ENCODE measurements around the gene COG8. TPM values are rescaled to one million over a fixed set of nuclear protein-coding genes. Genes with fewer than 3 reads are reported as not detected.

The COG8 gene, protein sequence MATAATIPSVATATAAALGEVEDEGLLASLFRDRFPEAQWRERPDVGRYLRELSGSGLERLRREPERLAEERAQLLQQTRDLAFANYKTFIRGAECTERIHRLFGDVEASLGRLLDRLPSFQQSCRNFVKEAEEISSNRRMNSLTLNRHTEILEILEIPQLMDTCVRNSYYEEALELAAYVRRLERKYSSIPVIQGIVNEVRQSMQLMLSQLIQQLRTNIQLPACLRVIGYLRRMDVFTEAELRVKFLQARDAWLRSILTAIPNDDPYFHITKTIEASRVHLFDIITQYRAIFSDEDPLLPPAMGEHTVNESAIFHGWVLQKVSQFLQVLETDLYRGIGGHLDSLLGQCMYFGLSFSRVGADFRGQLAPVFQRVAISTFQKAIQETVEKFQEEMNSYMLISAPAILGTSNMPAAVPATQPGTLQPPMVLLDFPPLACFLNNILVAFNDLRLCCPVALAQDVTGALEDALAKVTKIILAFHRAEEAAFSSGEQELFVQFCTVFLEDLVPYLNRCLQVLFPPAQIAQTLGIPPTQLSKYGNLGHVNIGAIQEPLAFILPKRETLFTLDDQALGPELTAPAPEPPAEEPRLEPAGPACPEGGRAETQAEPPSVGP
- 33.5 and 34.9 TPM in 2 replicates for total RNA-seq (2014; rRNA removed; shearing (Covaris generic))

DNA sequence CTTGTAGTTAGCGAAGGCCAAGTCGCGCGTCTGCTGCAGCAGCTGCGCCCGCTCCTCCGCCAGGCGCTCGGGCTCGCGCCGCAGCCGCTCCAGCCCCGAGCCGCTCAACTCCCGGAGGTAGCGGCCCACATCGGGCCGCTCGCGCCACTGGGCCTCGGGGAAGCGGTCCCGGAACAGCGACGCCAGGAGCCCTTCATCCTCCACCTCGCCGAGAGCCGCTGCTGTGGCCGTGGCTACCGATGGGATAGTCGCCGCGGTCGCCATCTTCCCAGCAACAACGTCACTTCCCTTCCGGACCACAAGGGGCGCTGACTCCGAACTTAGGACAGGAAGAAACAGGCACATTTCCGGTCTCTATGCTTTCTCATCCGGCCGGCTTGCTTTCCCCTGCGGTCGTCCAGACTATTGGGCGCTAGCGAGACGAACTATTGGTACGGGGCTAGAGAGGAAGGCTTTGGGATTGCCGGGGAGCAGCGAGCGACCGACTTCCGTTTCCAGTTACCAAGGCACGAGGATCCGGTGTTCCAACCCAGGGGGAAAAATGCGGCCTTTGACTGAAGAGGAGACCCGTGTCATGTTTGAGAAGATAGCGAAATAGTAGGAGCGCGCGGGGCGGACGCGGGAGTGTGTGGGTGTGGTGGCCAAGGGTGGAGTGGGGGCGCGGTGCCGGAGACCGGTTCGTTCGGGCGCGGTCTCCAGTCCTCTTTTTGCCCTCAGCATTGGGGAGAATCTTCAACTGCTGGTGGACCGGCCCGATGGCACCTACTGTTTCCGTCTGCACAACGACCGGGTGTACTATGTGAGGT, at the start of gene COG8, which contains the start of gene NIP7:
TSS of gene COG8 (minus strand) at position 276 of the 806 bp plus-strand sequence. CDS start at position 264, 12 bp downstream.
TSS of gene NIP7 (plus strand) at position 484 of the 806 bp plus-strand sequence. CDS start at position 542, 58 bp downstream.
- peak within 1 kb of the TSS; percentile 86 for H3K4me3 ChIP-seq
- peaks cover 57% of the 10 kb centered on the region for H3K36me3 ChIP-seq
- H3K9me3 ChIP-seq (replicated peaks): no peaks in the 10 kb centered on the region
- H3K4me1 ChIP-seq (replicated peaks): peaks cover 7% of the 10 kb centered on the region
- peak within 1 kb of the TSS; percentile 37 for H3K27ac ChIP-seq
- no peaks in the 10 kb centered on the region for H3K27me3 ChIP-seq (replicated peaks)
- peak; percentile 98 for DNase-seq (ENCODE audit: low read depth in 1 of 2, low spot score in 2 of 2)

DNA sequence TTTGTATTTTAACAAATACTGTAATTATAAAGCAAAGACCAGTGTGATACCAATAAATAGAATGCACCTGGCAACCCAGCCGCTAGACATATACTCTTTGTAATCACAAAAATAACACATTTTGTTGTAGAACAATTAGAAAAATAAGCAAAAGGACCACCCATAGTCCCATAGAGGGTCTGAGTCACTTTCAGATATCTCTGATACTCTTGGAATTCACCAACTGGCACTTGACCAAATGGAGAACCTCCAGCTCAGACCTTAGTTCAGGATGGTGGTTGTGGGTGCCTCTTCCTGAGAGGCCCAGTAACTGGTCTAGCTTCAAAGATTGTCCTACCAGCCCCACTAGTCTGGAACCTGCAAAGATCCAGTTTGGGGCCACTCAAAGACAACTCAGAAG, 47.2 kb upstream of the COG8 start:
- H3K4me1 ChIP-seq (replicated peaks): peaks cover 26% of the 10 kb centered on the region
- peak overlapping the region; percentile 54; the same call in 1 of the 2 replicates for H3K27ac ChIP-seq
- H3K36me3 ChIP-seq: peaks cover 39% of the 10 kb centered on the region
- H3K9me3 ChIP-seq (replicated peaks): no peaks in the 10 kb centered on the region
- no peaks in the 10 kb centered on the region for H3K27me3 ChIP-seq (replicated peaks)
- peak; percentile 84 to 92 for DNase-seq (ENCODE audit: low read depth in 1 of 2, low spot score in 2 of 2)
- no peak overlapping the region; the same call in 1 of the 2 replicates for H3K4me3 ChIP-seq

DNA sequence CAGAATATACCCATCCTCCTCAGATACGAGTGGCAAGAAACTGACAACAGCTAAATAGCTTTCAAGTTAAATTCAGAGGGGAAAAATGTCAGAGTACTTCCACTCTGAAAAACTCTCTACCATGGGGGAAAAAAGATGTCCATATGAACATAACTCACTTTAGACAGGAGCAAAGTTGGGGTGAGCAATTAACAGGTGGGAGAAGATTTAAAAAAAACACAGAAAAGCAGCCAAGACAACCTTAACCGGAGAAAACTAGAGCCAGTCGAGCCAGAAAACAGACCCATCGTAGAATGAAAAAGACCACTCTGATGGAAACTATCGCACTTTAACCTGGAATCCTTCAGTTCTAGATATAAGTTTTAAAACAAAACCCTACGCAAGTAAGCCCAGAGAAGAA, 45.6 kb upstream of the COG8 start:
- peak overlapping the region; percentile 89 for H3K4me3 ChIP-seq
- H3K36me3 ChIP-seq: peaks cover 55% of the 10 kb centered on the region
- H3K27ac ChIP-seq: peak overlapping the region; percentile 54
- no peaks in the 10 kb centered on the region for H3K27me3 ChIP-seq (replicated peaks)
- H3K9me3 ChIP-seq (replicated peaks): no peaks in the 10 kb centered on the region
- H3K4me1 ChIP-seq (replicated peaks): peaks cover 26% of the 10 kb centered on the region
- peak in 1 of 2 experiments; percentile 13 for DNase-seq (ENCODE audit: low read depth in 1 of 2, low spot score in 2 of 2)

DNA sequence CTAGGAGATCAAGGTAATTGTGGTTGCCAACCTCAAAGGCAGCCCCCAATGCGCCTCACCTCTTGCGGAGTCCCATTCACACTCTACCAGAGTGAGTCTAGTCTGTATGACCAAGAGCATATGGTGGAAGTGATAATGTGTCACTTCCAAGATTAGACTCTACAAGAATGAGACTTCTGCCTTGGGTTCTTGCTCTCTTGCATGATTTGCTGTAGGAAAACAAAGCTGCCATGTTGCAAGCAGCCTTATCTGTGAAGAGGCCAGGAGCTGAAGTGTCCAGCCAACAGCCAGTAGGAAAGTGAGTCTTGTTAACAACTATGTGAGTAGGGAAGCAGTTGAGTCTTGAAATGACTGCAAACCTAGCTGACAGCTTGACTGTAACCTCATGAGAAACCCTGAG, 43.1 kb upstream of the COG8 start:
- Histone ChIP-seq H3K9me3 (replicated peaks) (no peaks in the 10 kb centered on the region), H3K4me3 (no peak overlapping the region), H3K27me3 (replicated peaks) (no peaks in the 10 kb centered on the region), H3K27ac (no peak overlapping the region), H3K36me3 (peaks cover 79% of the 10 kb centered on the region), H3K4me1 (replicated peaks) (peaks cover 26% of the 10 kb centered on the region)
- no peak for DNase-seq (ENCODE audit: low read depth in 1 of 2, low spot score in 2 of 2)

DNA sequence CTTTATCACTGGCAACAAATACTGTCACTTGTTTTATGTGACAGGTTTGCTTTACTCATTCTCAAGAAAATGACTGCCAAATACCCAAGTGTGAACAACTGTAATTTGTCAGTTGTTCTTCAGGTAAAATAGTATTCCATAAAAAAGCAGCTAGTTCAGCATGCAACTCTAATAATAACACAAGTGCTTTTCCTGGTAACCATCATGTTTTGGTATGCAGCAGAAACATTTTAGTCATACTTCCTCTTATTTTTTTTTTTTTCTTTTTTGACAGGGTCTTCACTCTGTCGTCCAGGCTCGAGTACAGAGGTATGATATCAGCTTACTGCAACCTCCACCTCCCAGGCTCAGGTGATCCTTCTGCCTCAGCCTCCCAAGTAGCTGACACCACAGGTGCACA, 41.9 kb upstream of the COG8 start:
- Histone ChIP-seq H3K9me3 (replicated peaks) (no peaks in the 10 kb centered on the region), H3K27ac (no peak overlapping the region), H3K27me3 (replicated peaks) (no peaks in the 10 kb centered on the region), H3K4me1 (replicated peaks) (peaks cover 16% of the 10 kb centered on the region), H3K36me3 (peaks cover 85% of the 10 kb centered on the region), H3K4me3 (no peak overlapping the region)
- DNase-seq (ENCODE audit: low read depth in 1 of 2, low spot score in 2 of 2): no peak

DNA sequence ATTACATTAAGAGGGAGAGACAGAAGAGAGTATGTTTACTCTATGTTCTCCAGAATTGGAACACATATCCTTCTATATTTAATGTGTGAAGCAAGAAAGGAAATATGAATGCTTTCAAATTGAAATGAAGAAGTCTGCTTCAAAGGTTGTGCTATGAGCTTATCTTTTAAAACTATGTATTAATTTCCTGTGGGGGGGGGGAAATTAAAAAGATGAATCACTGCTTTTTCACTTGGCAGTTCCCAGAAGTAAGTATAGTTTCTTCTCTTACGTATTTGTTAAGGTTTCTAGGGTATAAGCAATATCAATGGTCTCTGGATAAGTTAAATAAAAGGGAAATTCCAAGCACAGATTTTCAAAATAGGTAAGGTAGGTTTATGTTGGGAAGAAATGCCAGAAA, 39.4 kb upstream of the COG8 start:
- H3K36me3 ChIP-seq: peaks cover 83% of the 10 kb centered on the region
- H3K4me3 ChIP-seq: no peak overlapping the region
- H3K27ac ChIP-seq: no peak overlapping the region
- H3K4me1 ChIP-seq (replicated peaks): no peaks in the 10 kb centered on the region; the same call in 1 of the 2 replicates
- no peak for DNase-seq (ENCODE audit: low read depth in 1 of 2, low spot score in 2 of 2)
- no peaks in the 10 kb centered on the region for H3K27me3 ChIP-seq (replicated peaks)
- no peaks in the 10 kb centered on the region for H3K9me3 ChIP-seq (replicated peaks)

DNA sequence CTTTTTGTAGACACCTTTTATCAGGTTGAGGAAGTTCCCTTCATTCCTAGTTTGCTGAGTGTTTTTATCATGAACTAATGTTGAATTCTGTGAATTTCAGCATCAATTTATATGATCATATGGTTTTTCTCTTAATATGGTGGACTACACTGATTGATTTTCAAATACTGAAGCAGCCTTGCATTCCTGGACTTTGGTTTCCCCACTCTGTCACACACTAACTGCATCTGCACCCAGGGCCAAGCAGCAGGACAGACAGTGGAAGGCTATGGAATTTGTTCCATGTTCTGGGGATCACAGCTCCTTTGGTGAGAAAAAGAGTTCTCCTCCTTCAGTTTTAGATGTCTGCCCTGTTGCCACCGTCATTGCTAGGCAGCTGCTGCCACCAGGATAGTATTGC, 38.7 kb upstream of the COG8 start:
- Histone ChIP-seq H3K27ac (no peak overlapping the region), H3K4me3 (no peak overlapping the region), H3K4me1 (replicated peaks) (no peaks in the 10 kb centered on the region), H3K9me3 (replicated peaks) (no peaks in the 10 kb centered on the region), H3K27me3 (replicated peaks) (no peaks in the 10 kb centered on the region), H3K36me3 (peaks cover 82% of the 10 kb centered on the region)
- no peak for DNase-seq (ENCODE audit: low read depth in 1 of 2, low spot score in 2 of 2)

DNA sequence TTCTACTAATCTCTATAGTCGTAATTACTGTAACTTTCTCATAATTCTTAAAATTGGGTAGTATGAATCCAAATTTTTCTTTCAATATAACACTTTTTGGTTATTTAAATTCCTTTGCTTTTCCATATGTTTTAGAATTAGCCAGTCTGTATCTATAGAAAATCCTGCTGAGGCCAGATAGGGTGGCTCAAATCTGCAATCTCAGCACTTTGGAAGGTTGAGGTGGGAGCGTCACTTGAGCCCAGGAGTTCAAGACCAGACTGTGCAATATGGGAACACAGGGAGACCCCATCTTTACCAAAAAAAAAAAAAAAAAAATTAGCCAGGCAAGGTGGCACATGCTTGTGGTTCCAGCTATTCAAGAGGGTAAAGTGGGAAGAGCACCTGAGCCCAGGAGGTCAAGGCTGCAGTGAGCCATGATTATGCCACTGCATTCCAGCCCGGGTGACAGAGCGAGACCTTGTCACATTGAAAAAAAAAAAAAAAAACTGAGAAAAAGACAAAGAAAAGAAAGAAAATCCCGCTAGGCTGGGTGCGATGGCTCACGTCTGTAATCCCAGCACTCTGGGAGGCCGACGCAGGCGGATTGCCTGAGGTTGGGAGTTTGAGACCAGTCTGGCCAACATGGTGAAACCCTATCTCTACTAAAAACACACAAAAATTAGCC, 37.2 kb upstream of the COG8 start:
- Histone ChIP-seq H3K4me1 (replicated peaks) (no peaks in the 10 kb centered on the region), H3K27me3 (replicated peaks) (no peaks in the 10 kb centered on the region), H3K4me3 (no peak overlapping the region), H3K27ac (no peak overlapping the region), H3K36me3 (peaks cover 80% of the 10 kb centered on the region), H3K9me3 (replicated peaks) (no peaks in the 10 kb centered on the region)
- no peak for DNase-seq (ENCODE audit: low read depth in 1 of 2, low spot score in 2 of 2)

DNA sequence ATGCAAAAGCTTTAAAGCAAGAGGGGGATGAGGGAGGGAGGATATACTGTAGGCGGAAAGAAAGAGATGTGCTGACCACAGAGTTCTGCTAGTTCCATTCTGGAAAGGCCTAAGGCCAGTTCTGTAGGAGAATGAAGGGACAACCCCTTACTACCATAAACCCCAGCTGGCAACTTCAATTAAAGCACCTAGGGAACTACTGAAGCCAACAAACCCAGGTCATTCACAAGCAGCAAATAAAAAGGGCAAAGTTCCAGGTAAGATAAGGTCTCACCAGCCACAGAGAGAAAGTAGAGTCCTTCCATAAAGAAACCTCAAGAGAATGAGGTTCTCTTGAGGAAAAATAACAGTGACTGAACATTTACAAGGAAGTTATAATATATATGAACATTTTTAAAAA, 33.7 kb upstream of the COG8 start:
- Histone ChIP-seq H3K4me1 (replicated peaks) (no peaks in the 10 kb centered on the region), H3K9me3 (replicated peaks) (no peaks in the 10 kb centered on the region), H3K36me3 (peaks cover 80% of the 10 kb centered on the region), H3K27ac (no peak overlapping the region), H3K27me3 (replicated peaks) (no peaks in the 10 kb centered on the region), H3K4me3 (no peak overlapping the region)
- no peak for DNase-seq (ENCODE audit: low read depth in 1 of 2, low spot score in 2 of 2)

DNA sequence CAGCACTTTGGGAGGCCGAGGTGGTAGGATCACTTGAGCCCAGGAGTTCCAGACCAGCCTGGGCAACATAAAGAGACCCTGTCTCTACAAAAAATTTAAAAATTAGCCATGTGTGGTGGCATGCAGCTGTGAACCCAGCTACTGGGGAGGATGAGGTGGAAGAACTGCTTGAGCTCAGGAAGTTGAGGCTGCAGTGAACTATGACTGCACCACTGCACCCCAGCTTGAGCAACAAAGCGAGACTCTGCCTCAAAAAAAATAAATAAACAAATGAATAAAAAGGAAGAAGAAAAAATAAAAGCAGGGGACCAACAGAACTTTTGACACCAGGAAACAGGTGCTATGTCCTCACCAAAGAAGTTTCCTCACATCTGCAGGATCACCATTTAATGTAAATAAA, 32.2 kb upstream of the COG8 start:
- Histone ChIP-seq H3K9me3 (replicated peaks) (no peaks in the 10 kb centered on the region), H3K4me3 (no peak overlapping the region), H3K27me3 (replicated peaks) (no peaks in the 10 kb centered on the region), H3K4me1 (replicated peaks) (no peaks in the 10 kb centered on the region), H3K27ac (no peak overlapping the region), H3K36me3 (peaks cover 82% of the 10 kb centered on the region)
- DNase-seq (ENCODE audit: low read depth in 1 of 2, low spot score in 2 of 2): no peak

DNA sequence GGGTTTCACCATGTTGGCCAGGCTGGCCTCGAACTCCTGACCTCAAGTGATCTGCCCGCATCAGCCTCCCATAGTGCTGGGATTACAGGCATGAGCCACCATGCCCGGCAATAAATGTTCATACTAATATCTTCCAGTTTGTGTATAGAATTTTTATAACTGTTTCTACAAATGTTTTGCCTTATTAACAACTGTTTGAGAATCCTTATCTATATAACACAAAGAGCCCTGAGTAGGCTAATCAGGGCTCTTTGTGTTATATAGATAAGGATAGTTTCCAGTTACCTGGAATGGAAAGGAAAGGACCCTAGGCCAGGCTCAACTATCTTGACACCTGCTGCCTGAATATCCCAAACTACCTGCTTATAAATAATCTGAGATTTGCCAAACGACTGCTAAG, 29.5 kb upstream of the COG8 start:
- Histone ChIP-seq H3K4me1 (replicated peaks) (no peaks in the 10 kb centered on the region), H3K27me3 (replicated peaks) (no peaks in the 10 kb centered on the region), H3K4me3 (no peak overlapping the region), H3K27ac (no peak overlapping the region), H3K36me3 (peaks cover 93% of the 10 kb centered on the region), H3K9me3 (replicated peaks) (no peaks in the 10 kb centered on the region)
- DNase-seq (ENCODE audit: low read depth in 1 of 2, low spot score in 2 of 2): no peak

DNA sequence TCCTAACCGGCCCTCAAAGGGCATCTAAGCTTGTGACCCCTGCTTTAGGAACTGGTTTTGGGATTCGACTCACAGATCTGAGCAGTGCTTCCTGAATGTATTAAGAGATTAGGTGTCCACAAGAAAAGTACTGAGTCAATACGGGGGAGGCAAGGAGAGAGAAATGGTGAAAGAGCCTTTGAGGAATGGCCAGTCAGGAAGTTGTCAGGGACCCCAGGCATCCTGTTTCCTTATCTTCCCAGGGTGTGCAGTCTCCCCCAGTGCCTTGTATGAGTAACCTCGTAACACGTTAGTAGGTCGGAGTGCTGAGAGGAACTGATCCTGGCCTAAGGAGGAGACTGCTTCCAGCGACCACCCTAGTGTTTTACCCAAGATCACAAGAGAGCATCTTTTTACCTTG, 28.6 kb upstream of the COG8 start:
- no peaks in the 10 kb centered on the region for H3K27me3 ChIP-seq (replicated peaks)
- peaks cover 95% of the 10 kb centered on the region for H3K36me3 ChIP-seq
- H3K9me3 ChIP-seq (replicated peaks): no peaks in the 10 kb centered on the region
- DNase-seq (ENCODE audit: low read depth in 1 of 2, low spot score in 2 of 2): no peak
- H3K4me1 ChIP-seq (replicated peaks): no peaks in the 10 kb centered on the region
- no peak overlapping the region for H3K4me3 ChIP-seq
- no peak overlapping the region for H3K27ac ChIP-seq

DNA sequence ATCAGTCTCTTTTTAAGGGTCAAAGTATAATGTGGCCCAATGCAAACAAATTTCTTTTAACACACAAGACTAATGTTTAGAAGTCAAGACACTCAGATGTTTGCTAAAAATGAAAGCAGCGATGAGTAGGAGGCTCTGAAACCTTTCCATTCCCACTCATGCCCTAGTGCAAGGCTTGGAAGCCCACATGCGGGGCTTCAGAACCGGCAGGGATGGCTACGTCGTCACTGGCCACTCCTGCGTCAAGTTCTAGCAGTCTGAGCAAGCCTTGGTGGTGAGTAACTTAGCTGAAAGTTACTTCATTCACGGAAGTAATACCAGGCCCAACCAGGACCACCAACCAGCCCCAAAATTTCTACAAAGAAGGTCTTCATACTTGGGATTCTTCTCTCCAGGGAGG, 27.1 kb upstream of the COG8 start:
- no peak overlapping the region for H3K27ac ChIP-seq
- peaks cover 83% of the 10 kb centered on the region for H3K36me3 ChIP-seq
- no peaks in the 10 kb centered on the region for H3K4me1 ChIP-seq (replicated peaks)
- H3K4me3 ChIP-seq: no peak overlapping the region
- DNase-seq (ENCODE audit: low read depth in 1 of 2, low spot score in 2 of 2): no peak
- no peaks in the 10 kb centered on the region for H3K9me3 ChIP-seq (replicated peaks)
- H3K27me3 ChIP-seq (replicated peaks): no peaks in the 10 kb centered on the region
